Hepatocyte (in vitro differentiated cells): Measurements from ENCODE around the gene NAA20.

Experiments
- CTCF ChIP-seq: fragments of 200-600 bp; sonication (generic); IDR thresholded peaks from 2 replicates; pipeline ENCODE4 v1.5.1; 2016; ENCODE audit warnings: antibody characterized with exemption, mild to moderate bottlenecking; ENCODE audit not compliant: poor library complexity
- EZH2 ChIP-seq: fragments of 200-600 bp; sonication (generic); IDR thresholded peaks from 2 replicates; pipeline ENCODE4 v1.6.1; 2016; ENCODE audit warnings: antibody characterized with exemption, mild to moderate bottlenecking, borderline replicate concordance
- EZH2phosphoT487 ChIP-seq: fragments of 200-600 bp; sonication (generic); IDR thresholded peaks from one replicate; pipeline ENCODE4 v1.6.1; 2018; ENCODE audit warnings: antibody characterized with exemption, mild to moderate bottlenecking, low read depth, moderate library complexity; ENCODE audit not compliant: unreplicated experiment, severe bottlenecking

- TF ChIP-seq CTCF (no peak), EZH2 (no peak), EZH2phosphoT487 (no peak)
These were observed 6.2 kb downstream of the NAA20 start for GRCh38 chr20:20023395-20023794.
